ENCODE data around the gene FRG1. TPM values are rescaled to one million over a fixed set of nuclear protein-coding genes. Genes with fewer than 3 reads are reported as not detected.

The FRG1 gene
- total and polyA plus RNA-seq, 2 of the 8 experiments (the other 6 are each of a cell fraction or from before 2014, with no cell fraction given) = 6.2 to 31.8 TPM

- no peak overlapping the region for H2AK5ac ChIP-seq (ENCODE audit: low read depth, low read length)
- no peak overlapping the region for H3K56ac ChIP-seq (replicated peaks; ENCODE audit: insufficient read length, low read depth, low read length)
- POLR2A ChIA-PET (ENCODE audit: partially characterized antibody) = no interaction called here
- H4K5ac ChIP-seq (ENCODE audit: insufficient read length, low read depth, low read length) = no peak overlapping the region
- 53% methylated on average over 5 of the region's 5 CpGs; no CpG with 5 or more reads in 1 of the 2 experiments for WGBS, 2 experiments (ENCODE audit: extremely low coverage in 1 of 2, insufficient coverage in 1 of 2, insufficient read length in 1 of 2, insufficient replicate concordance in 2 of 2, low coverage in 1 of 2, low lambda C conversion rate in 2 of 2, missing lambda C conversion rate in 1 of 2)
- no peak overlapping the region for H3K4me3 ChIP-seq (ENCODE audit: extremely low read depth in 1 of 4, insufficient read depth in 2 of 4, low read depth in 3 of 4, low read length in 4 of 4)
- no peak overlapping the region for H3K23ac ChIP-seq (ENCODE audit: insufficient read length)
- CTCF ChIA-PET (ENCODE audit: partially characterized antibody) = interaction anchor here (2.0 kb wide), 1 partner anchor 11 kb away, joined by 8 read pairs; no protein-coding TSS in a partner anchor
- no peak overlapping the region for H3K14ac ChIP-seq (ENCODE audit: insufficient read length)
- H3K9me3 ChIP-seq (ENCODE audit: insufficient read depth in 2 of 2, low read depth in 1 of 2, low read length in 1 of 2) = no peaks in the 10 kb centered on the region
- no peaks in the 10 kb centered on the region for H4K20me1 ChIP-seq (replicated peaks in 1 of 2; ENCODE audit: control insufficient read depth in 1 of 2, insufficient read depth in 2 of 2, low read length in 2 of 2)
- H2BK12ac ChIP-seq (ENCODE audit: low read depth, low read length) = no peak overlapping the region
- no peak overlapping the region for H2AFZ ChIP-seq (ENCODE audit: low read length)
- FAIRE-seq (no peak), DNase-seq (ENCODE audit: low read depth in 1 of 2, low spot score in 2 of 2) (no peak)
- no peak overlapping the region for H2BK20ac ChIP-seq (ENCODE audit: low read length)
- no peak overlapping the region for H2BK15ac ChIP-seq (ENCODE audit: low read length)
- no peak overlapping the region for H3K4ac ChIP-seq (replicated peaks; ENCODE audit: insufficient read length, low read depth, low read length)
- no peaks in the 10 kb centered on the region for H3K79me2 ChIP-seq (ENCODE audit: control insufficient read depth in 1 of 2, insufficient read depth in 2 of 2, low read length in 2 of 2)
- H3K23me2 ChIP-seq (ENCODE audit: low read depth, low read length) = no peaks in the 10 kb centered on the region
- H3K18ac ChIP-seq (ENCODE audit: extremely low read depth, low read length) = no peak overlapping the region
- no peak overlapping the region for H4K91ac ChIP-seq (replicated peaks; ENCODE audit: insufficient read length, low read length)
- no peak overlapping the region for H3K27ac ChIP-seq (ENCODE audit: low read depth, low read length)
- TF ChIP-seq SIX5 (IDR thresholded peaks at IDR 0.05; ENCODE audit: low read depth, low read length) = no peak
- no peak for TF ChIP-seq ATF3 (IDR thresholded peaks at IDR 0.05; ENCODE audit: insufficient read depth, low read depth, low read length)
- peak; percentile 16 to 27; a peak in 2 of 4 replicates for TF ChIP-seq RAD21 (IDR thresholded peaks at IDR 0.05 in 1 of 2, conservative IDR thresholded peaks at IDR 0.05 in 1 of 2; ENCODE audit: low read depth in 2 of 2, low read length in 2 of 2)
- no peak for TF ChIP-seq CEBPB (IDR thresholded peaks at IDR 0.05; ENCODE audit: low read depth, low read length)
- no peak for TF ChIP-seq SAP30 (IDR thresholded peaks at IDR 0.05; ENCODE audit: insufficient read depth, insufficient replicate concordance, low read length)
- TF ChIP-seq YY1 (IDR thresholded peaks at IDR 0.05; ENCODE audit: low read depth, low read length) = no peak
- no peak for TF ChIP-seq KDM5A (IDR thresholded peaks at IDR 0.05; ENCODE audit: low read length)
- TF ChIP-seq EZH2 (IDR thresholded peaks at IDR 0.05; ENCODE audit: low read depth, low read length, severe bottlenecking) = no peak
- peak in 2 of 3 experiments; percentile 22 to 23; a peak in 2 of 4 replicates for TF ChIP-seq CTCF (IDR thresholded peaks at IDR 0.05; ENCODE audit: control extremely low read depth in 1 of 3, insufficient read depth in 1 of 3, low read depth in 1 of 3, low read length in 3 of 3)
- TF ChIP-seq TAF7 (optimal IDR thresholded peaks at IDR 0.05; ENCODE audit: borderline replicate concordance, low read depth, low read length) = no peak
- H3K9ac ChIP-seq (replicated peaks in 1 of 4; ENCODE audit: extremely low read depth in 1 of 4, low read depth in 3 of 4, low read length in 3 of 4) = no peak overlapping the region
- H2BK5ac ChIP-seq (ENCODE audit: low read depth, low read length) = no peak overlapping the region
- H3K36me3 ChIP-seq (ENCODE audit: control insufficient read depth in 2 of 4, insufficient read depth in 4 of 4, low read length in 3 of 4) = no peaks in the 10 kb centered on the region
- no peak overlapping the region for H3K4me2 ChIP-seq (ENCODE audit: insufficient read depth in 1 of 2, low read depth in 2 of 2, low read length in 2 of 2)
- H3K4me1 ChIP-seq (replicated peaks in 1 of 4; ENCODE audit: control insufficient read depth in 3 of 4, insufficient read depth in 4 of 4, low read length in 3 of 4) = no peaks in the 10 kb centered on the region
- H3K27me3 ChIP-seq (replicated peaks in 1 of 4; ENCODE audit: control insufficient read depth in 3 of 4, extremely low read depth in 1 of 4, insufficient read depth in 3 of 4, low read length in 3 of 4) = peaks cover 0 to 1% (median 0%) of the 10 kb centered on the region in 4 experiments; a peak in 1 of 7 replicates
- no peak overlapping the region for H4K8ac ChIP-seq (ENCODE audit: extremely low read depth, insufficient read depth, low read length)
- no peaks in the 10 kb centered on the region for H3K79me1 ChIP-seq (ENCODE audit: low read depth, low read length)
- H2BK120ac ChIP-seq (replicated peaks; ENCODE audit: low read depth, low read length) = no peak overlapping the region
Observed at GRCh38 chr4:189974056-189974455, 33.4 kb downstream of the FRG1 start.
